Kidney (tissue), 14 donors: ENCODE data around the gene STX1B. TPM values are rescaled to one million over a fixed set of nuclear protein-coding genes. Genes with fewer than 3 reads are reported as not detected.

ENCODE experiments used
- DNase-seq, 5 donors: peaks; one replicate each; pipeline ENCODE4 v3.0.0-alpha.2; 2013 to 2020
- FAIRE-seq: peaks from 2 replicates; lab custom pipeline; 2012; peaks lifted over from hg19 to GRCh38; lab: Jason Lieb, UNC
- H3K27ac ChIP-seq, 2 donors: one replicate each; pipeline ENCODE4 v1.7.0; 2013; ENCODE audit warnings: low read depth in 2 of 2, low read length in 2 of 2, inconsistent platforms in 1 of 2
- H3K27me3 ChIP-seq: one replicate; pipeline ENCODE4 v1.7.1; 2013; ENCODE audit warnings: low read length, inconsistent platforms; ENCODE audit not compliant: control insufficient read depth, insufficient read depth
- H3K36me3 ChIP-seq, 3 donors: one replicate each; pipeline versions ENCODE4 v1.7.0 to v1.7.1; 2013; ENCODE audit warnings: low read length in 3 of 3, control low read depth in 1 of 3, inconsistent platforms in 1 of 3; ENCODE audit not compliant: insufficient read depth in 3 of 3, control insufficient read depth in 2 of 3
- H3K4me1 ChIP-seq, 3 donors: one replicate each; pipeline versions ENCODE4 v1.7.0 to v1.7.1; 2013; ENCODE audit warnings: low read length in 3 of 3, inconsistent platforms in 1 of 3, low read depth in 1 of 3; ENCODE audit not compliant: control insufficient read depth in 2 of 3, insufficient read depth in 2 of 3
- H3K4me3 ChIP-seq, 3 donors: one replicate each; pipeline versions ENCODE4 v1.7.0 to v1.8.1; 2013; ENCODE audit warnings: low read length in 3 of 3, control low read depth in 1 of 3, inconsistent platforms in 1 of 3
- H3K9ac ChIP-seq, 3 donors: one replicate each; pipeline versions ENCODE4 v1.7.0 to v1.7.1; 2013; ENCODE audit warnings: low read length in 3 of 3, control low read depth in 1 of 3, inconsistent platforms in 1 of 3
- H3K9me3 ChIP-seq, 3 donors: one replicate each; pipeline versions ENCODE4 v1.7.0 to v1.7.1; 2013; ENCODE audit warnings: low read length in 3 of 3, control low read depth in 1 of 3, inconsistent platforms in 1 of 3; ENCODE audit not compliant: control insufficient read depth in 2 of 3, insufficient read depth in 1 of 3
- CTCF ChIP-seq: IDR thresholded peaks from 3 replicates; pipeline ENCODE4 v1.5.1; 2012; ENCODE audit warnings: mild to moderate bottlenecking, moderate library complexity, borderline replicate concordance; ENCODE audit not compliant: insufficient read depth; ENCODE audit errors: extremely low read depth
- intact Hi-C: fragments of 100-400 bp; cut with DNase I; formaldehyde crosslinking; loops from one replicate; pipeline ENCODE4 v1.11.1; 2022
- polyA plus RNA-seq: library from polyadenylated mRNA; stranded (reverse); fragments of 350-450 nt; fragmentation: Illumina TruSeq; extraction: RNeasy Lipid Tissue Mini Kit (QIAGEN cat#74804); gene quantifications from one replicate; pipeline ENCODE4 v1.2.3, GENCODE V29; 2014; ENCODE audit warnings: low read depth, low replicate concordance; ENCODE audit not compliant: insufficient read depth
- total RNA-seq: library from RNA; stranded (reverse); fragmentation: NEBNext Ultra II Directional; extraction: Animal tissue kit (Norgen Biotek cat#: 25700); gene quantifications from one replicate; pipeline ENCODE4 v1.2.1, GENCODE V29; 2021
- donor health status: control.
- donor health status: control.
- donor health status: control.
- donor health status: control.
- donor health status: control.
- donor health status: DM: yes; HTN: yes; CAD: no.
- donor health status: Normal renal cell carcinoma (clear cell type).

STX1B gene
- total and polyA plus RNA-seq, 2 donors from 2014 or later = 0.22 to 1.7 TPM

- intact Hi-C loops = no loop called here
- H3K36me3 ChIP-seq = no peaks in the 10 kb centered on the region
- no peak overlapping the region for H3K9ac ChIP-seq
- H3K27me3 ChIP-seq = no peaks in the 10 kb centered on the region
- TF ChIP-seq CTCF = no peak
- no peak overlapping the region for H3K4me3 ChIP-seq
- H3K9me3 ChIP-seq = no peaks in the 10 kb centered on the region
- no peak overlapping the region for H3K27ac ChIP-seq
- peaks cover 0 to 9% (median 1%) of the 10 kb centered on the region in 3 donors for H3K4me1 ChIP-seq
- DNase-seq (no peak), FAIRE-seq (no peak)
These were observed 18.8 kb upstream of the STX1B start for GRCh38 chr16:31029272-31029671.

DNA sequence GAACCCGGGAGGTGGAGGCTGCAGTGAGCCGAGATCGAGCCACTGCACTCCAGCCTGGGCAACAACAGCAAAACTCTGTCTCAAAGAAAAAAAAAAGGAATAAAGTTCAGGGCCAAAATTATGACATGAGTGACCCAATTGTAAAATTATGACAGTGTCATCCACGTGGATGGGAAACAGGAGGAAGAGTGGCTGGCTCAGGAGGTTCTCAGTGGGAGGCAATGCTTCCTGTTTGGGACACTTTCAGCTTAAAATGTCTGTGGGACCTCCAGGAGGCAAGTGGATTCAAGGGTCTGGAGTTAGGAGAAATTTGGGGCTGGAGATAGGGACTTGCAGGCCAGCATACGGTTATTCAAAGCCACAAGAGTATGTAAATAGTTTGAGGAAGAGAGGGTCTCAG, 14.9 kb upstream of the STX1B start:
- no peak for DNase-seq
- no peaks in the 10 kb centered on the region for H3K27me3 ChIP-seq
- H3K9me3 ChIP-seq = no peaks in the 10 kb centered on the region
- H3K27ac ChIP-seq = no peak overlapping the region
- H3K4me3 ChIP-seq = no peak overlapping the region
- no peak for FAIRE-seq
- no peaks in the 10 kb centered on the region for H3K4me1 ChIP-seq
- intact Hi-C loops = no loop called here
- H3K9ac ChIP-seq = no peak overlapping the region
- TF ChIP-seq CTCF = no peak
- H3K36me3 ChIP-seq = no peaks in the 10 kb centered on the region

DNA sequence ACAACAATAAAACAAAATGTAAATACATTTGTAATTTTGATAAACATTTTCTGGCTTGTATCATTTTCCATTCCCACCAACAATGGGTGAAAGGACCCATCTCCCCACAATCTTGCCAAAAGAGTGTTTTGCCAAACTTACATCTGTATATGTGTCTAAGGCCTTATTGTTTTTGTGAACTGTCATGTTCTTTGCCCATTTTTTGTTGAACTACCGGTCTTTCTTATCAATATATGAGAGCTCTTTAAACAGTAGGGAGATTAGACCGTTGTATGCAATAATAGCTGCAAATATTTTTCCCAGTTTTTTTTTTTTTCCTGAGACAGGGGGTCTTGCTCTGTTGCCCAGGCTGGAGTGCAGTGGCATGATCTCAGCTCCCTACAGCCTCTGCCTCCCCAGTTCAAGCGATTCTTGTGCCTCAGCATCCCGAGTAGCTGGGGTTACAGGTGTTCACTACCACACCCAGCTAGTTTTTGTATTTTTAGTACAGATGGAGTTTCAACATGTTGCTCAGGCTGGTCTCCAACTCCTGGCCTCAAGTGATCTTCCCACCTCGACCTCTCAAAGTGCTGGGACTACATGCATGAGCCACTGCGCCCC, 13.3 kb upstream of the STX1B start:
- no peak overlapping the region for H3K27ac ChIP-seq
- FAIRE-seq = no peak
- no peaks in the 10 kb centered on the region for H3K9me3 ChIP-seq
- intact Hi-C loops = no loop called here
- no peaks in the 10 kb centered on the region for H3K27me3 ChIP-seq
- no peaks in the 10 kb centered on the region for H3K4me1 ChIP-seq
- H3K4me3 ChIP-seq = no peak overlapping the region
- H3K36me3 ChIP-seq = no peaks in the 10 kb centered on the region
- no peak overlapping the region for H3K9ac ChIP-seq
- TF ChIP-seq CTCF = no peak
- DNase-seq = no peak

GRCh38 chr16:31023252-31023602, 12.8 kb upstream of the STX1B start:
- Histone ChIP-seq H3K27ac (no peak overlapping the region), H3K4me1 (no peaks in the 10 kb centered on the region), H3K27me3 (no peaks in the 10 kb centered on the region), H3K4me3 (no peak overlapping the region), H3K9ac (no peak overlapping the region), H3K36me3 (no peaks in the 10 kb centered on the region), H3K9me3 (no peaks in the 10 kb centered on the region)
- intact Hi-C loops = no loop called here
- FAIRE-seq (no peak), DNase-seq (no peak)
- TF ChIP-seq CTCF = no peak
